ENCODE measurements around the gene SLX4.

Gene SLX4

DNA sequence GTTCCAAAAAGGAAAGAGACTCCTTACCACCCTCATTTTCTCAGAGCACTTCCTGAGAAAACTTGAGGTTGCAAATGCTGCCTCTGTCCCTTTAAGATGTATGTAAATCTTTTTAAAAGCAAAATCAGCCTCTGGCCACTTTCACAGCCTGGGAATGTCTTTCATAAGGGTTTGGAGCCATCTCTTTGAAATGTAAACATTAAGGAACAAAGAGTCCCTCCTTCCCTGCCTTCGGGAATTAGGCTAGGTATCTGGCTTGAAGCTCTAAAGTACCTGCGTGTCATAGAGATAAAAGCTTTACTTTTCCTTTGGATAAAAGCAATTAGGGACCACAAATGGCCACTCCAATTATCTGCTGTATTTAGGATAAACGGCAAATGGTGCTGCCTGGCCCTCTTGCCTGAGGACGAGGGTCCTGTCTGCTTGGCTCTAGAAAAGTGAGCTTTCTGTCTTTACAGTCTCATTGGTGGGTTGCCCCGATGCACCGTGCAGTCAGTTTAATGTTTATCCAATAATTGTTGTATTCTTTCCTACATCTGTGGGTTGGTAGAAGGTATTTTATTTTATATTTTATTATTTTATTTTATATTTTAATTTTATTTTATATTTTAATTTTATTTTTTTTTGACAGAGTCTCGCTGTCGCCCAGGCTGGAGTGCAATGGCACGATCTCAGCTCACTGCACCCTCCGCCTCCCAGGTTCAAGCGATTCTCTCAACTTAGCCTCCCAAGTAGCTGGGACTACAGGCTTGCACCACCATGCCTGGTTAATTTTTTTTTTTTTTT, 58.1 kb downstream of the SLX4 start:
- DNase-seq = no peak

DNA sequence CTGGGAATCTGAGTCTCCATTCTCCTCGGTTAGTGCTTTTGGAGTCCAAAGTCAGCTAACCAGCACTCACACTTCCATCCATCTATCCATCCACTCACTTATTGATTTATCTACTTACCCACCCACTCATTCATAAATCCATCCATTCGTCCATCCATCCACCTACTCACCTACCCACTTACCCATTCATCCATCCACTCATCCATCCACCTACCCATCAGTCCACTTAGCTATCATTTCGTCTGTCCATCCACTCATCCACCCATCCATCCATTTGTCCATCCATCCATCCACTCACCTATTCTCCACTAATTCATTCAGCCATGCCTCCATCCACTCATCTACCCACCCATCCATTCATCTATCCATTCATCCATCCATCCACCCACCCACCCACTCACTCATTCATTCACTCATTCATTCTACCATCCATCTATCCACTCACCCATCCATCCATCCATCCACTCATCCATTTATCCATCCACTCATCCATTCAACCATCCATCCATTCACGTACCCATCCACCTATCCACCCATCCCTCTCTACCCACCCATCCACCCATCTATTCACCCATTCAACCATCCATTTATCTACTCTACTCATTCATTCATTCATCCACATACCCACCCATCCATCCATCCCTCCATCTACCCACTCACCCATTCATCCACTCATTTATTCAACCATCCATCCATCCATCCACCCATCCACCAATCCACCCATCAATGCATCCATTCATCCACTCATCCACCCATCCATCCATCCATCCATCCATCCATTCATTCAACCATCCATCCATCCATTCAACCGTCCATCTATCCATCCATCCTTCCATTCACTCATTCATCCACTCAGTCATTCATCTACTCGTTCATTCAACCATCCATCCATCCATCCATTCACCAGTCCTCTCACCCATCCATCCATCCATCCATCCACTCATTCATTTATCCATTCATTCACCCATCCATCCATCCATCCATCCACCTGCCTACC, 60.3 kb downstream of the SLX4 start:
- no peak for DNase-seq

- DNase-seq = no peak
Observed at GRCh38 chr16:3549906-3550305, 61.5 kb downstream of the SLX4 start.

GRCh38 chr16:3548859-3549258, 62.5 kb downstream of the SLX4 start:
- DNase-seq = no peak

DNA sequence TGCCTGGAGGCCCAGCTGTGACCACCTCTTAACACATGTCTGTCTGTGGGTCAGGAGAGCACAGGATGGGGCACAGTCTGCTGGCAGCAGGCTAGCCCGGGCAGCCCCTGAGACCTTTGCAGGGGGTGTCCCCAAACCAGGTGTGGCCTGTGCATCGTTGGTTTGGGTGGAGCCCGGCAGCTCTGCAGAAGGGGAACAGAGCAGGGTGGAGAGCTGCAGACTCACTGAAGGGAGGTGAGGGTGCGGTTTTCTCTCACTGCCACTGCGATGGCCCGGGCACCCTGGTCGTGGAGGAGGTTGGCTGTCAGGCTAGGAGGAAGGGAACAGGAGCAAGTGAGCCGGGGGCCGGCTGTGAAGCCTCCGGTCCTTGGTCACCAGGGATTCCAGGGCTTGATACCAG, 63.0 kb downstream of the SLX4 start:
- DNase-seq = no peak

DNA sequence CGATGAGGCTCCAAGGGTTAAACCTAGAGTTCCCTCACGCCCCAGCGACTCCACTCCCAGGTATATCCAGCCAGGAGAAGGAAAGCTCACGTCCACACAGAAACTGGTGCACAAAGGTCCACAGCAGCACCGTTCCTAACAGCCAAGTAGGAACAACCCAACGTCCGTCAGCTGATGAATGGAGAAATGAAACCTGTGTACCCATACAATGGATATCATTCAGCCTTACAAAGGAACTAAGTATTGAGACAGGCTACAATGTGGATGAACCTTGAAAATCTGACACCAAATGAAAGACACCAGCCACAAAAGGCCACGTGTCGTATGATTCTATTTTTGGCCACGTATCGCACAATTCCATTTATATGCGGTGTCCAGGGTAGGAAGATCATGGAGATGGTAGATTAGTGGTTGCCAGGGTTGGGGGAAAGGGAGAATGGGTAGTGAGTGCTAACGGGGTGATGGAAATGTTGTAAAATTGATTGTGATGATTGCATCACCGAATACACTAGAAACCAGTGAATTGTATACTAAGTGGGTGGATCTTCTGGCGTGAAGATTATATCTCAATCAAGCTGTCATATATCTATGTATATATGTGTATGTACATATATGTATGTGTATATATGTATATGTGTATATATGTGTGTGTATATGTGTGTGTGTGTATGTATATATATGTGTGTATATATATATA, 64.3 kb downstream of the SLX4 start:
- DNase-seq = no peak

GRCh38 chr16:3542601-3543373, 68.6 kb downstream of the SLX4 start:
- DNase-seq = no peak

DNA sequence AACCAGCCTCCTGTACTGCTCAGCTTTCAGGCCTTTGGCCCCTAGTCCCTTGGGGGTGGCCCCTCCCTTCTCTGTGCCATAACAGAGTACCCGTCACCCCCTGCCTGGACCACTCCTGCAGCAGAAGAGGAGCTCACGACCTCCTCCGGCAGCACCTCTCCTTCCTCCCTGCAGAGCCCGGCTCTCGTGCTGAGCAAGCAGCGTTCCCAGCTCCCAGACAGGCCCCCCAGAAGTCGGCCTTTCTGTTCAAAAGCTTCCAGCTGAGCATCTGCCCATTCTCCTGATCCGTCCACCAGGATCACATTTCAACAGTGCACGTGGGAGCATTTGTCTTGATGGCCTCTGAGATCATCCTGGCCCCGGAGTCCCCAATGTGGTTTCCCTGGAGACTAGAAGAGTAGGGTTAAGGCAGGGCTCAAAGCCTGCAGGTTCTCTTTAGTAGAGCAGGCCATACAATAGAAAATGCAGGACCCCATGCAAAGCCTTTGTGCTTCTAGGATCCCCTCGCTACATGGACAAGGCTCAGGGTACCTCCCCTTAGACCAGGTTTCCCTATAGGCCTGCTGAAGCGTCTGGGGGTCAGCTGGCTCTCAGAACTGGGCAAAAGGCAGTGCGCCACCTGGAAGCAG, 69.8 kb downstream of the SLX4 start:
- DNase-seq = no peak

- DNase-seq = no peak
Observed at GRCh38 chr16:3538222-3538621, 73.2 kb downstream of the SLX4 start.

DNA sequence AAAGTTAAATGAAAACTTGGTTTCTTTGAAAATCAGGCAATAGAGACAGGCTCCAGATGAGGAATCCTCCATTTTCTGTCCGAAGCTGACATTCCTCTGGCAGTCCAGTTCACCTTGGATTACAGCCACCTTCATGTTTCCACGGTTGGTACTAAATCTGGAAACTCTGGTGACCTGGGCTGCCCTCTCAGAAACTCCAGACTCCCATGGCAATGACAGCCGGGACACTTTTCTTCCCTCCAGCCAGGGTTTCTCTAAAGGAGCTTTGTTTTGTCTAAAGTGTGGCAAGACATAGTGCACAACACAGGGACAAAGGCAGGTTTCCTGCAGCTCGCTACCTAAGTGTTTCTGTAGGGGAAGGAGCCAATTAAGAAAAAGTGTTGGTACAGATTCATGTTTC, 74.6 kb downstream of the SLX4 start:
- DNase-seq = no peak

DNA sequence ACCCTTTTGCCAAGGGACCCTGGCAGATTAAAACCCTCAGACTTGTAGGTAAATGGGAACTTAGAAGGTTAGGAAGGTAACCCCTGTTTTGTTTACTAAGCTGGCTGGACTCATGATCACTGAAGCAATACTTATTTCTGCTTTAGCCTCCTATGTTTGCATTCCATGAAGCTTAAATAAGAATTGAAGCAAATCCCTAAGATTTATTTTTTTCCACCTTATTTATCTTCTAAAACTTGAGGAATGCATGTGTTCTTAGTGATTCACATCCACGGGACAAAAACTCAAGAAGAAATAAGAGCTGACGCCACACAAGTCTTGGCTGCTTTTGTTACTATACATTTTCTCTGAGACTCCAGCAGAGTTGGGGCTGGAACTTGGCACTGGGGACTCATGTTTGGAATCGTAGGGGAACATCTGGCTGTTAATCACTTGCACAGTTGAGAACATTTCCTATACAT, 75.1 kb downstream of the SLX4 start:
- no peak for DNase-seq

GRCh38 chr16:3534126-3534525, 77.3 kb downstream of the SLX4 start:
- no peak for DNase-seq

DNA sequence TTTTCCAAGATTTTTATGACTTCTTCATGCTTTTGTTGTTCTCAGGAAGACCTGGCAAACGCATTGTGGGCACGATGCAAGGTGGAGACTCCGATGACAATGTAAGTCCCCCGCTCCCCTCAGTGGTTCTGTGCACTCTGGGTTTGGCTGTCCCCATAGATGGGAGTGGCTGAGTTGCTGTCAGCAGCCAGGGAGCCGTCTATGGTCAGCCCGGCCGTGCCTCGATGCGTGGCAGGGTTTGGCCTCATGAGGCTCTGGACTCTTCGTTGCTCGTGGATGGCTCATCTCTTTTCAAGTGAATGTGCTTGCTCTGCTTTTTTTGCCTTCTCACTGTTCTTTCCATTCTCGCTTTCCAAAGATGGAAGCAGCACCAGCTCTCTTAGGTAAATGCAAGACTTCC, 78.7 kb downstream of the SLX4 start:
- no peak for DNase-seq

Measured in effector CD4-positive, alpha-beta T cell (primary cell).